HG03097 (cell line): ENCODE measurements around the gene NRG3.
"Not testable (repeated sequence)": the region's sequence is repeated elsewhere in the genome, so short reads cannot be mapped to it uniquely, and the experiment has no call there.

Experiments used
- ATAC-seq: cut with Tn5 transposase; IDR thresholded peaks from one replicate; pipeline ENCODE4 v1.9.1; 2021; ENCODE audit not compliant: unreplicated experiment, low FRiP score

Gene NRG3

DNA sequence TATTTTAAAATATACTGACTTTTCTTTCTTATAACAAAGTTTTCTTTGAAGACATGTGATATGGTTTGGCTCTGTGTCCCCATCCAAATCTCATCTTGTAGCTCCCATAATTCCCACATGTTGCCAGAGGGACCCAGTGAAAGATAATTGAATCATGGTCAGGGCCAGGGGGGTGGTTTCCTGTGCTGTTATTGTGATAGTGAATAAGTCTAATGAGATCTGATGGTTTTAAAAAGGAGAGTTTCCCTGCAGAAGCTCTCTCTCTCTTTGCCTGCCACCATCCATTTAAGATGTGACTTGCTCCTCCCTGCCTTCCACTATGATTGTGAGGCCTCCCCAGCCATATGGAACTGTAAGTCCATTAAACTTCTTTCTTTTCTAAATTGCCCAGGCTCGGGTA is 768.1 kb downstream of the NRG3 start:
- ATAC-seq: no peak

DNA sequence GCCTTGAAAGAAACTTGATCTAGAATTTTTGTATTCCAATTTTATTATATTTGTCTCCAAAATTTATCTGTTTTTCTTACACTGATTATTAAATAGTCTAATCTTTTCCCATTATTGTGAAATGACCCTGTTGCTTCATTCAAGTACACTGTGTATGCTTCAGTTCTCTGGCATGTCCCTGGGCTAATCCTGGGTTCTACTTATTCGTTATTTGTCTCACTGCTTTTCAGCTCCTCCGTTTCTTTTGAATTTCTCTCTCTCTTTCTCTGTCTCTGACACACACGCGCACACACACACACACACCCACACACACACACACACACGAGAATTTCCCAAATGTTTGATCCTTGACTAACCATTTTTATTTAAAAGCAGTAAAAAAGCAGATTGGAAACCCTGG is 768.6 kb downstream of the NRG3 start:
- no peak for ATAC-seq

DNA sequence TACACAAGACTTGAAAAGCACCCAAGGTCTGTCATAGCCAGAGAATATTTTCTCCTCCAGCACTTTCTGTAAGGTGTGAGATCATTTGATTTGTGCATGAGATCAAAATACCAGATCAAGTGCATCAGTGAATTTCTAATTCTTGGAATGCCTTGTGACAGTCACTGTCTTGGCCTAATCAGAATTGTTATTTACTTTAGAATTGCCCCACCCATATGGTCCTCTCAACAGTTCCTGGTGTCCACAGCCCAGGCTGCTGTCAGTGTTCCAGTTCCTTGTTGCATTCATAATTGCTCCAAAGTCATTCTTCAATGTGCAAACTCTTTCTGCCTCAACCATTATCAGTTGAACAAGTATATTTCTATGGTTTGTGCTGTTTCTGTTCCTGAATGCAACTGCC is 770.2 kb downstream of the NRG3 start:
- ATAC-seq: no peak

DNA sequence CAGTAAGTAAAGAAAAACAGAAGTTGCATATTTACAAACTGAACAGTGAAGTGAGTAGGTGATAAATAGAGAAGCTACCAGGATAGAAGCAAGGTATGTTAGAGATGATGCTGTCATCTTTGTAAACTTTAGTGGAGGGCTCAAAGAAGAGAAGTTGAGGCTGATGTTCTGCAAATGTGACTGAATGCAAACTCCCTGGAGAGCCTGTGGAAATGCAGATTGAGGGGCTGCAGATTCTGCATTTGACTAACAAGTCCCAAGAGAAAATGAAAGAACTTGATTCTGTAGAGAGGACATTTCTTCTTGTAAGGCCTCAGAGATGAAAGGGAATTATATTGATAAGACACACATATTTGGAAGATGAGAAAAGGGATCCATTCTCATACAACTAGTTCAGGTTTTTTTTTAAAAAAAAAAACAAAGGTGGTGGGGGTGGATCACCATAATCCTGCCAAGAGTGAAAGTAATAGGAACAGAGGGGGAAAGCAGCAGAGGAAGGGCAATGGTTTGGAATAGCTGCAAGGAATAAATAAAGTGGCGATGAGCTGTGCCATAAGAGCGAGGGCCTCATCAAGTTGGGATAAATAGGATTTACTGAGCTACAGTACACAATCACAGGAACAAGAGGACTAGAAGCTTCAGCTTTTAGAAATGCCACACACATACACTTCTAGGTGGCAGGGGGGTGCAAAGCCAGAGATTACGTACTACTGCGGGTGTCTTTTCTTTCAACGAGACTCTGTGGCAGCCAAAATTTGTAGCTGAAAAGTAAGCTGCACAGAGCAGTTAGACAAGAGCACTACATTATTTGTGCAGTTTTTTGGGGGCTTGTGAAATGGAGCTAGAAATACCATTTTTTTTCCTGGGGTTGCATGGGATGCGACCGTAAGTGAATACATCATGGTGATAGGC is 778.5 kb downstream of the NRG3 start:
- ATAC-seq: no peak

DNA sequence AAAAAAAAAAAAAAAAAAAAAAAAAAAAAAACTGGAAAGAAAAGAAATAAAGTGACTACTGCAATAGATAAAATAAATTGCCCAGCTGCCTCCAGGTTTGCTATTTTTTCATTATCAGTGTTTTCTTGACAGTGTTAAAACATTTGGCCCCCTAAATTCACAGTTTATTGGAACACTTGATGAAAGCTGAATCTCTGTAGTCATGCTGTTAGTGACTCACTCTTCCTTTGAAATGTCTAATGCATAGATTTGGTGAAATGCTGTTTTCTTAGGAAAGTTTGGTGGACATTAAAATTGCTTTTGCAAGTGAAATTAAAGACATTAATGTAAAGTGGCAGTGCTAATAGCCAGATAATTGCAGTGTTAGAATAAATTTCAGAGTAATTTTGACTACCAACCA is 785.2 kb downstream of the NRG3 start:
- no peak for ATAC-seq

DNA sequence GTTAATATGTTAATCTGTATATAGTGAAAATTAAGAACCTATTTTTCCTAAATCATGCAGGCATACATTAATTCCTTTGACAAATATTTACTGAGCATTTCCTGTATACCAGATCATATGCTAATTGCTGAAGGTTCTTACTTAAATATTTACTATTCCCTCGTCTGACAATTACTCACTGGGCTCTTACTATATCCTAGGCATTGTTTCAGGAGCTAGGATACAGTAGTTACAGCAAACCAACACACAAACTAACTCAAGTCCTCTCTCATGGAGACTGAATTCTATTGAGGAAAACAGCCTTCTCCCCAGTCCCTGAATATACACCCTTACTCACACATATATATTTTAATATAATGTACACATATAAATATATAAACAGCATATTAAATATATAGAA is 786.0 kb downstream of the NRG3 start:
- ATAC-seq: no peak

DNA sequence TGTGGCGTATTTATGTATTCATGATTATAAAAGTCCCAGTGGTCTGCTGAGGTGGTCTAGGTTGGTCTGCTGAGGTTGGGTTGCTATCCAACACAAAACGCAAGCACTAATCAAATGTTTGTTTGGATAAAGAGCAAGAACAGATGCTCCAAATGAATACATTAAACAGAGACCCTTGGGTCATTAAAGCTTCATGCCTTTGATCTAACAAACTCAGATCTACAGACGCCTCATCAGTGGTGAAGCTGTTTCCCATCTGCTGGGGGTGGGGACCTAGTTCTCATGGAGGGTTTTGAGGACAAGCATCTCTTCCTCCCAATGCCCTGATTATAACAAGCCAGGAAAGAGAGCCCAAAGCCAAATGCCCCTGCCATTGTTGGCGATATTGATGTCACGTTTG is 786.7 kb downstream of the NRG3 start:
- no peak for ATAC-seq

DNA sequence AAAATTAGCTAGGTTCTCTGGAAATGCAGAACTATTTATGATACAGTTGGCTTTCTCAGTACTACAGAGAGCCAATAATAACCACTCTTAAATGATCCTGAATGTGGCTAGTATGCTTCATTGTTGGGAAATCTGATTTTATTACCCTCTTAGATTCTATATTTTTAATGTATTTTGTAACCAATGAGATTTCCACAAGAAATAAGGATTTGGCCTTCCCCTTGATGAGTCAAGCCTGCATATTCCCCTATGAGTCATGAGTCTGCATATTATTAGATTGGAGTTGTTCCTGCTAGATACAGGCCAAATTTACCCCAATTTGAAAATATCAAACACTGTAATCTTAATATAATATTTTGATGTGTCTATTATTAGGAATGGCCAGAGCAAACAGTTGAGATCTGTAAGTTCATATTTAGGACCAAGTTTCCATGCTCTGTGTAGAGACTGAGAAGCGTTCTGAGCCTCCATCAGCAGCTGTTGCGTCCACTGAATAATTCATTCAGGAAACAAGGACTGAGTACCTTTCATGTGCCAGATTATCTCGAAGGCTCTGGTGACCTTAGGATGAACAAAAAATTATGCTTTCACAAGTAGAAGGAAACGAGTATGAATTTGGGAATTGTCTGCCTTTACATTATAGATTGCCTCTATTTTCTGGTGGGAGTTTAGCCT is 793.4 kb downstream of the NRG3 start:
- no peak for ATAC-seq

DNA sequence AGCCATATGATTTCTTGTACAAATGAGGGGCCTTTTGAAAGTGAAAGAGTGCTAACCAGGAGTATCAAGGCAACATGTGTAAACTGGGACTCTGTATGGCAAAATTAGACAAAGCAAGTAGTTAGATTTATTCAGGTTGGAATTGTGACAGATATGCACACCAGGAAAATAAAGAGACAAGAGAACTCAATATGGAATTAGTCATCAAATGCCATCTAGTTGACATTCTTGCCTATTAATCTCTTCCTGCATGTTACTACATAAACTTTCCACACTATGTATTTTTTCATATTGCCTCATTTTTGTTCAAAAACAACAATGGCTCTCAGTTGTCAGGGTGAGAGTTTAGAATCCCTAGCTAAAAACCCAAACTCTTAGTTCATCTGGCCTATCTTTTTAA is 799.0 kb downstream of the NRG3 start:
- ATAC-seq: no peak

DNA sequence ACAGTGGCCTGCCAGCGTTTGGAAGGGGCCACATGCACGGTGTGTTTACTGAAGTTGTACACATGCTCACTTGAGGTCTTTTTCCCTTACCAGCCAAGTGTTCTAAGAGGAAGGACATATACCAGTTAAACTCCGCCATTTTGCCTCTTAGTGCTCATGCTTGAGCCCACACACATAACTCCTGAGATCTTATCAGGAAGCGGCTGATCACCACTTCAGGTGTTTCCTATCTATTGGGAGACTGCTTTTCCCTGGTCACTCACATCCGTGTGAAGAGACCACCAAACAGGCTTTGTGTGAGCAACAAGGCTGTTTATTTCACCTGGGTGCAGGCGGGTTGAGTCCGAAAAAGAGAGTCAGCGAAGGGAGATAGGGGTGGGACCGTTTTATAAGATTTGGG is 802.9 kb downstream of the NRG3 start:
- ATAC-seq: not testable (repeated sequence)

DNA sequence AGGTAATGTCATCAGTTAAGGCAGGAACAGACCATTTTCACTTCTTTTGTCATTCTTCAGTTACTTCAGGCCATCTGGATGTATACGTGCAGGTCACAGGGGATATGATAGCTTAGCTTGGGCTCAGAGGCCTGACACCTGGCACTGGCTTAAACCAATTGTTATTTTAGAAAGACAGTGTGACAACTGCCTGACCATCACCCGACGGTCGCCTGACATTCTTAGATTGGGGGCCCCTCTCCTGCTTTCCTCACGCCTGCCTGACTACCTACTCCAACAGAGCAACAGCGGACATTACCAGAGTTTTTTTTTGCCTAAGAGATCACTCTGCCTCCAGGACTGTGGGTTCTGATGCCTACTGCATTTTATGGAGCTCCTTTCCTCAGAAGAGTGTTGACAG is 803.5 kb downstream of the NRG3 start:
- ATAC-seq: not testable (repeated sequence)

DNA sequence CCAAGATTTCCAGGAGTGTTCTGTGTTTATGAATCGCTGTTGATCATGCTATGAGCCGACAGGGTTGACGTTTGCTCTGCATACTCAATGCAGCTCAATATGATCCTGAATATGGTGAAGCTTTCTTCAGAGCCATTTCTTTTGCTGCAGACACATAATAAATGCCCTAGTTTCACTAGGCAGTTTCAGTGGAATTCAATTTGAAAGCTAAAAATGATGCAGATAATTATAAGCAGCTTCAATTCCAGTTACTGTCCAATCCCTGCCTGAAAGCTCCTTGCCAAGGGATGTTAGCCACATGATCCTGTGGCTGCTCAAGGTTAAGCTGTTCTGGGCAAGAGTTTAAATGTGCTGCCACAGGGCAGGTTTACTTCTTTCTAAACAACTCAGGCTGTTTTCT is 805.6 kb downstream of the NRG3 start:
- no peak for ATAC-seq

DNA sequence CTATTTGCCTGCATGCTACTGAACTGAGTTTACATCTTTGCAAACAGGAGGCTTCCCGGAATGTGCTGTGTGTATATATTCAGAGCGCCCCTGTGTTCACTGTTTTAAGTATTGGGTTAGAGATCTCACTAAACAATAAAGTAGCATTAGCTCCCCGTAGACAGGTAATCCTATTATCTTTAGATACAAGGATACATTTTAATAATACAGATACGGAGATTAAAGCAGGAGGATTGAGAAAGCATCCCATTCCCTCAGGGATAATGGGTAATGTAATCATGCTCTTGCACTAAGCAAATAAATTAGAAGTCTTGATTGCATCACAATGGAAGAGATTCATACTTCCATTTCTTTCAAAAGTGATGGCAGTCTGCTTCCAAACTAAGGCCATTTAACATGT is 809.0 kb downstream of the NRG3 start:
- no peak for ATAC-seq

DNA sequence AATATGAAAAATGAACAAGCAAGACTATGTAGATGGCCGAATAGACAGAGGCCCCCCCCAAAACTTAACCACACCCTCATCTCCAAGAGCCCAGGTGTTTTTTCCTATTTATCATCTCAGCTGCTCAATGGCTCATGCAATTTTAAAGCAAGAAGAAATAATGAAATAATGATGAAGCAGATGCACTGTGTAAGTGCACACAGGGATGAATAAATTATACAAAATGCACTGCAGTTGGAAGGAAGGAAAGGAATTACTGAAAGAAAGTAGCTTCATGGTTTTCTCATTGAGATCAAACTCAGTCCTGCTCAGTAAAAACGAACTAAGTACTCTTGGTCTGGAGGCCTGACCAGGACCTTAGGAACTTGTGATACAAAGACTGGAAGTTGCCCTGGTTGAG is 810.1 kb downstream of the NRG3 start:
- ATAC-seq: no peak

DNA sequence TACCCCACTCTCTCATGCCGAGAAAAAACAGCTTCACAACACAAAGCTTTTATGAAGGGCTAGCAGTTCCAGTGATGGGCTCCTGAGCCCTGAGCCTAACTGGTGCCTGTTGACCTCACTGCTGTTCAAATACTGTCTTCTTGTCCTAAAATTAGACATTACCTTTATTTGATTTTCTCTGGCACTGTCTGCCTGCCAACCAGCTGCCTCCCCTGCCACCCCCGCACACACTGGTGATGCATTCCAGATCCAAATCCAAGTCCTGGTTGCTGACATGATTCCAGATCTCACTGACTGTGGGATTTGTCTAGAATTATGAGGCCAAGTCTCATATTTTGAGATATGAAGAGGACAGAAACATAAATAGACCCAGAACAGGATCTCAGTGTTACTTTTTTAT is 816.2 kb downstream of the NRG3 start:
- ATAC-seq: no peak

DNA sequence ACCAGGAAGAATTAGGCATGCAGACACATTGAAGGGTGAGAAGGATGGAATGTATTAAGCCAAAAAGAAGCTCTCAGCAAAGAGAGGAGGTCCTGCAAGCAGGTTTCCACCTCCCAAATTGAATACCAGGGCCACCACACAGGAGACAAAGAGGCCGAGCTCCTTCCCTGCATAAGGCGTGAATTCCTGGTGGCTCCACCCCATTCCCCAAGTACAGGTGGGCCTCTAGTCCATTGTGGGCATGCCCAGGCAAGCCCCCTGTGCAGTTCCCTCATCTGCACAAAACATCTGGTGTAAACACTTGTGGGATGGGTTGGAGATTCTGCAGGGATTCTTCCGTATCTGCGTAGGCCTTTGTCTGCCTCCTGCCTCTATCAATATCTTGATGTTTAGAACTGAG is 817.5 kb downstream of the NRG3 start:
- ATAC-seq: no peak

DNA sequence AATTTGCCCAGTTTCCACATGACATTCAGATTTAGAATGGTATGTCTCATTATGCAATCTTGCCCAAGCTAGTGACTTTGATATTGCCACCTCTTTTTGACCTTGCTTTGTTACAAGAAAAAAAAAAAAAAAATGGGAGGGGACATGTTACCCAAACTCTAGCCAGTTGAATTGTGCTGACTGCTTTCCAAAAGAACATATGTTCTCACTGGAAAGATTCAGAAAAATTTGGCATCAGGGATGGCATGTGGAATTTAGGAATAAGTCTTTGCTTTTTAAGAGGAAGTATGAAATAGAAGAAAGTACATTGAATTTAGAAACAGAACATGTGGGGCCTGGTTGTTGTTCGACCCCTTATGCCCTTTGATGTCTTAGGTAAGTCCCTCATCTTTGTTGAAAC is 846.8 kb downstream of the NRG3 start:
- ATAC-seq: no peak

DNA sequence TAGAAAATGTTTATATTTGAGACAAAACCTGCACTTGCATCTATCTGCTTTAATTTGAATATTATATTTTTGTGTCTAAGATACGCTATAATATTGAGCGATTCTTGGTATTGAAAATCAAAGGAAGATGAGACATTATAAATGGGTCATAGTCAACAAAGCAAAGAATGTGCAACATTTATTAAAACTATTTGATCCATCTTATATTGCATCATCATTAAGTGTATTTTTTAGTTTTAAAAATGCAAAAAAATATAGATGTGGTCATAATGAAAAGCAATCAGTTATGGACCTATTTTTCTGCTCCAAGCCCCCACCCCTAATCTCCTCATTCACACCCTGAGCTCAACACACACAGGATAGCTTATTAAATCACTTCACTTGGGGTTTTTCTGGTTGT is 847.3 kb downstream of the NRG3 start:
- no peak for ATAC-seq

DNA sequence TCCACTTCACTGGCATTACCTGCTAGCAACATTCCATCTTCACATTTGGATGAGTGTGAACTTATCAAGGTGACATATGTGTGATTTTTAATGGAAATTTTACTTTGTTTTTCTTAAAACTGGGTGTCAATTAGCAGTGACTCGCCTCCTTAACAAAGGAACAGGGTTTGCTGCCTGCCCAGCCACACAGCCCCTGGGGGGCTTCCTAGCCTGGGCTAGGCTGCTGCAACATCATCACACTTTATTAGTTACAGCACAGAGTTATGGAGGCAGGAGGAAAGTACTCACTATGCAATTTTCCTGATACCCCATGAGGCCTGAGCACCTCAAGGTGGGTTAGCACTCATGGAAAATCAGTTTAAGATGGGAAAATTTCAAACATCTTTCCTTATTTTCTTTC is 861.3 kb downstream of the NRG3 start:
- no peak for ATAC-seq

DNA sequence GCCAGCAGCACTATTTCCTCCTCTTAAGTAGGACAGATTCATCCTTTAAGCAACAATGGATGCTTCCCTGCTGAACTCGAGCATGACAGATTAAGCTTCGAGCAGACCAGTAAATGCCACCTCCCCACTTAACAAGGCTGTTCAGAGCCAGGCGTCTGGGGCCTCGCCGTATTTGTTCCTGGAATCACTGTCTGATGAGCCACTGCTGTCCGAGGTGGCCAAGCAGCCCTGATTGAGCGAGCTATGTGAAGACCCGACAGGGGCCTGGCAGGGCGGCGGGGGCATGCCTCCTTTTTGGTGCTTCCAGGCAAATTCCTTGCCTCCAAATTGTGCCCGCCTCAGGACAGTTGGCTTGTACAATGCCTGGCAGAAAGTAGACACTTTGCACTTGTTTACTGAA is 862.6 kb downstream of the NRG3 start:
- ATAC-seq: no peak

DNA sequence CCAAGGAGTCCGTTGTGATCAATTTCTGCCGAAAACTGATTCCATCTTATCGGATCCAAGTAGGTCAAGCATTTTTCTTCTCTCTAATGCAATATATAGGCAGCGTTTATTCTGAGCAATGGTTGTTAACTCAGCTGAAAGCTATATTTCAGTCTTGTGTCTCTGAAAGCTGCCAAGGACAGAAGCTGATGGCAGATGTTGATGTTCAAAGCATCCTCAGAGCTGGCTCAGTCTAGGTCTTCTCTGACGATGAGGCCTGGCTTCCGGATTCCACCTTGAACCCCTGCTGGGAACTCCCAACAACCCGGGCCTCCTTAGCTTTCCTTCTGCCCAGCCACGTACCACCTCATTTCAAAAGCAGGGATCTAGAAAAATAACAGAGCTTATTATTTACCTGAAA is 863.6 kb downstream of the NRG3 start:
- no peak for ATAC-seq

DNA sequence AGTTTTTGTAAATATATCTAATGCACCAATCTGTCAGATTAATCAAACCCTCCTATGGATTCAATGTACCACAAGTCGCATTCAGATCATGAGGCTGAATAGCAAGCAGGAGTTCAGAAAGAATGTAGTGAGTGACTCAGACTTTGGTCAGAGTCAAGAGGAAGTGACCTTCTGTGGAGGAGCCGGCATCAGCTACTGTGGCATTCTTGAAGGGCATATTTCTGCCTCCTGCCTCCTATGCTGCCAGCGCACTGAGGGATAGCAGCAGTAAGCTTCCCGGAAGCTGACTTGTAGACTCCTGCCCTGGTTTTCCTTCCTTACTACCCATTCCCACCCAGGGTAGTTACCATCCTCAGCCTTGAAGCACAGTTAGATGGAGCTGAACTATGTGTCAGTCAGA is 867.5 kb downstream of the NRG3 start:
- no peak for ATAC-seq
